PC-3 (cell line): ENCODE results near the gene CCDC181. TPM values are rescaled to one million over a fixed set of nuclear protein-coding genes. Genes with fewer than 3 reads are reported as not detected.

Experiments
- ATAC-seq: fragments of 200-7000 bp; cut with Tn5 transposase; 2 replicates; pipeline ENCODE4 v1.9.1; 2020; ENCODE audit warnings: mild to moderate bottlenecking, moderate library complexity
- BruUV-seq: library from RNA; stranded (reverse); fragments of 400-500 nt; replicated peaks from 2 replicates; lab custom pipeline; 2021; lab: Mats Ljungman, UMichigan
- CTCF ChIA-PET: fragments of 300-600 bp; sonication (Branson Sonifier 250); formaldehyde crosslinking; loops from one replicate; lab custom pipeline; 2022; ENCODE audit warnings: antibody characterized with exemption; lab: Charles Lee
- POLR2A ChIA-PET: fragments of 300-600 bp; sonication (Branson Sonifier 250); formaldehyde crosslinking; loops from one replicate; lab custom pipeline; 2022; ENCODE audit warnings: antibody characterized with exemption; ENCODE audit not compliant: unreplicated experiment; lab: Charles Lee
- DNase-seq: peaks from one replicate; pipeline ENCODE4 v3.0.0-alpha.2; 2015
- H2AFZ ChIP-seq: fragments of 300-600 bp; sonication (generic); 2 replicates; pipeline ENCODE4 v1.6.0; 2016; ENCODE audit warnings: antibody characterized with exemption, low read length
- H3F3A ChIP-seq: fragments of 300-600 bp; sonication (generic); one replicate; pipeline ENCODE4 v1.6.0; 2017; ENCODE audit warnings: antibody characterized with exemption, low read length, control low read depth, mild to moderate bottlenecking; ENCODE audit not compliant: unreplicated experiment
- H3K27ac ChIP-seq: fragments of 300-600 bp; sonication (generic); 2 replicates; pipeline ENCODE4 v1.5.1; 2016; ENCODE audit warnings: mild to moderate bottlenecking, low read length
- H3K27me3 ChIP-seq: fragments of 300-600 bp; sonication (generic); 2 replicates; pipeline ENCODE4 v1.6.1; 2016; ENCODE audit warnings: low read length, mixed read lengths
- H3K36me3 ChIP-seq: fragments of 300-600 bp; sonication (generic); 2 replicates; pipeline ENCODE4 v1.6.1; 2016; ENCODE audit warnings: low read depth, mixed run types, low read length, mixed read lengths
- H3K4me1 ChIP-seq: fragments of 300-600 bp; sonication (generic); 2 replicates; pipeline ENCODE4 v1.5.1; 2016; ENCODE audit warnings: low read length; ENCODE audit not compliant: insufficient read depth
- H3K4me2 ChIP-seq: fragments of 300-600 bp; sonication (generic); 2 replicates; pipeline ENCODE4 v1.6.0; 2016; ENCODE audit warnings: low read length
- H3K4me3 ChIP-seq: fragments of 300-600 bp; sonication (generic); 2 replicates; pipeline ENCODE4 v1.5.1; 2016; ENCODE audit warnings: mild to moderate bottlenecking, low read length, mixed read lengths
- H3K79me2 ChIP-seq: fragments of 300-600 bp; sonication (generic); 2 replicates; pipeline ENCODE4 v1.6.1; 2017; ENCODE audit warnings: low read length, mixed read lengths
- H3K9ac ChIP-seq: fragments of 300-600 bp; sonication (generic); 2 replicates; pipeline ENCODE4 v1.6.0; 2016; ENCODE audit warnings: mild to moderate bottlenecking, low read length
- H3K9me2 ChIP-seq: fragments of 300-600 bp; sonication (generic); replicated peaks from 2 replicates; pipeline ENCODE4 v1.6.1; 2016; ENCODE audit warnings: mixed run types, low read length, mixed read lengths
- H3K9me3 ChIP-seq: fragments of 300-600 bp; sonication (generic); 2 replicates; pipeline ENCODE4 v1.6.1; 2016; ENCODE audit warnings: low read length, mixed read lengths
- H4K20me1 ChIP-seq: fragments of 300-600 bp; sonication (generic); 2 replicates; pipeline ENCODE4 v1.6.1; 2016; ENCODE audit warnings: low read length, mixed read lengths
- CTCF ChIP-seq: fragments of 300-600 bp; sonication (generic); conservative IDR thresholded peaks from 2 replicates; pipeline ENCODE4 v1.5.1; 2017; ENCODE audit warnings: antibody characterized with exemption, low read depth, mild to moderate bottlenecking, low read length
- EZH2 ChIP-seq: fragments of 300-600 bp; sonication (generic); IDR thresholded peaks from one replicate; pipeline ENCODE4 v1.6.1; 2017; ENCODE audit warnings: antibody characterized with exemption, mild to moderate bottlenecking, low read length; ENCODE audit not compliant: unreplicated experiment
- EZH2phosphoT487 ChIP-seq: fragments of 300-600 bp; sonication (generic); IDR thresholded peaks from 2 replicates; pipeline ENCODE4 v1.6.1; 2018; ENCODE audit warnings: mild to moderate bottlenecking, antibody characterized with exemption, low read length, borderline replicate concordance
- intact Hi-C: fragments of 100-400 bp; cut with micrococcal nuclease; formaldehyde crosslinking; loops from 2 replicates; pipeline ENCODE4 v1.9.0; 2023
- total RNA-seq: library from RNA; depleted of rRNA; stranded (reverse); fragments of >200 nt; gene quantifications from 2 replicates; pipeline ENCODE4 v1.2.3, GENCODE V29; 2014

CCDC181 gene
- total RNA-seq, 1 experiment from 2014 or later: 0.07 TPM

GRCh38 chr1:169474302-169474995 lies 47.2 kb upstream of the CCDC181 start:
- POLR2A ChIA-PET: no interaction called here
- no peak overlapping the region for H2AFZ ChIP-seq
- intact Hi-C loops: no loop called here
- H3K9me3 ChIP-seq: no peaks in the 10 kb centered on the region
- H3K9ac ChIP-seq: no peak overlapping the region
- H3K4me1 ChIP-seq: peaks cover 14% of the 10 kb centered on the region
- H4K20me1 ChIP-seq: peaks cover 6% of the 10 kb centered on the region; the same call in 1 of the 2 replicates
- H3K36me3 ChIP-seq: no peaks in the 10 kb centered on the region; the same call in 1 of the 2 replicates
- DNase-seq: no peak
- 0 out of 2 replicates have a peak overlapping the region, but pooled peaks have one; percentile 2 for H3K4me2 ChIP-seq
- no peaks in the 10 kb centered on the region for H3F3A ChIP-seq
- H3K9me2 ChIP-seq: no peaks in the 10 kb centered on the region
- no peaks in the 10 kb centered on the region for H3K27me3 ChIP-seq
- TF ChIP-seq CTCF: no peak
- TF ChIP-seq EZH2: no peak
- TF ChIP-seq EZH2phosphoT487: no peak
- no TSS peak for BruUV-seq
- H3K27ac ChIP-seq: no peak overlapping the region
- no peak overlapping the region for H3K4me3 ChIP-seq
- peaks cover 21% of the 10 kb centered on the region for H3K79me2 ChIP-seq
- CTCF ChIA-PET: interaction anchor here (0.6 kb wide), 1 partner anchor 78 kb away, joined by 4 read pairs; no protein-coding TSS in a partner anchor
- ATAC-seq: no peak

- DNase-seq: peak; percentile 33
- CTCF ChIA-PET: interaction anchor here (0.6 to 1.5 kb wide), 2 partner anchors 13 to 74 kb away, joined by 4 to 5 read pairs; partner anchors contain the start of gene SLC19A2
Measured at GRCh38 chr1:169473347-169473746, 46.1 kb upstream of the CCDC181 start.

More at GRCh38 chr1:169473347-169473746, 46.1 kb upstream of the CCDC181 start:
- H3K79me2 ChIP-seq: peaks cover 10% of the 10 kb centered on the region; the same call in 1 of the 2 replicates
- no peaks in the 10 kb centered on the region for H3K9me2 ChIP-seq
- H3K27me3 ChIP-seq: no peaks in the 10 kb centered on the region
- H3F3A ChIP-seq: no peaks in the 10 kb centered on the region
- no peaks in the 10 kb centered on the region for H3K9me3 ChIP-seq
- peaks cover 20% of the 10 kb centered on the region for H3K4me1 ChIP-seq
- H3K4me3 ChIP-seq: no peak overlapping the region
- no peak overlapping the region for H2AFZ ChIP-seq
- H3K4me2 ChIP-seq: peak overlapping the region; percentile 17; the same call in 1 of the 2 replicates
- H3K27ac ChIP-seq: peak overlapping the region; percentile 36; the same call in 1 of the 2 replicates
- POLR2A ChIA-PET: no interaction called here
- no peaks in the 10 kb centered on the region; the same call in 1 of the 2 replicates for H3K36me3 ChIP-seq
- intact Hi-C loops: loop anchor here (1.0 kb wide), 1 partner anchor 13 kb away; no protein-coding TSS in a partner anchor
- no peaks in the 10 kb centered on the region for H4K20me1 ChIP-seq
- ATAC-seq: no peak; the same call in 1 of the 2 replicates
- no peak overlapping the region for H3K9ac ChIP-seq
- TF ChIP-seq EZH2 (no peak), EZH2phosphoT487 (no peak), CTCF (no peak)
- BruUV-seq: no TSS peak
